SJCRH30 (cell line): ENCODE results near the gene PPP1R15B. TPM values are rescaled to one million over a fixed set of nuclear protein-coding genes. Genes with fewer than 3 reads are reported as not detected.
"Not testable (repeated sequence)": the region's sequence is repeated elsewhere in the genome, so short reads cannot be mapped to it uniquely, and the experiment has no call there.

ENCODE experiments used
- DNase-seq, 2 experiments: peaks; one replicate each; pipeline ENCODE4 v3.0.0-alpha.2; 2015 to 2020
- H3K27ac ChIP-seq: fragments of 250-450 bp; sonication (Bioruptor Pico); 2 replicates; pipeline ENCODE4 v1.5.1; 2020; ENCODE audit warnings: mild to moderate bottlenecking, moderate library complexity
- H3K27me3 ChIP-seq: fragments of 250-450 bp; sonication (Bioruptor Pico); 2 replicates; pipeline ENCODE4 v1.5.1; 2020; ENCODE audit warnings: mild to moderate bottlenecking, moderate library complexity
- H3K36me3 ChIP-seq: fragments of 250-450 bp; sonication (Bioruptor Pico); 2 replicates; pipeline ENCODE4 v1.5.1; 2020; ENCODE audit warnings: mild to moderate bottlenecking, moderate library complexity
- H3K4me1 ChIP-seq: fragments of 250-450 bp; sonication (Bioruptor Pico); 2 replicates; pipeline ENCODE4 v1.5.1; 2020; ENCODE audit warnings: mild to moderate bottlenecking, moderate library complexity
- H3K4me3 ChIP-seq: fragments of 250-450 bp; sonication (Bioruptor Pico); 2 replicates; pipeline ENCODE4 v1.5.1; 2020; ENCODE audit warnings: mild to moderate bottlenecking, moderate library complexity
- H3K9me3 ChIP-seq: fragments of 250-450 bp; sonication (Bioruptor Pico); replicated peaks from 2 replicates; pipeline ENCODE4 v1.5.1; 2020; ENCODE audit warnings: mild to moderate bottlenecking, moderate library complexity
- total RNA-seq: library from RNA; depleted of rRNA; stranded (reverse); fragments of >200 nt; shearing (Covaris generic); gene quantifications from 2 replicates; pipeline ENCODE4 v1.2.3, GENCODE V29; 2014

The PPP1R15B gene
- total RNA-seq, 1 experiment from 2014 or later = 71.4 TPM

DNA sequence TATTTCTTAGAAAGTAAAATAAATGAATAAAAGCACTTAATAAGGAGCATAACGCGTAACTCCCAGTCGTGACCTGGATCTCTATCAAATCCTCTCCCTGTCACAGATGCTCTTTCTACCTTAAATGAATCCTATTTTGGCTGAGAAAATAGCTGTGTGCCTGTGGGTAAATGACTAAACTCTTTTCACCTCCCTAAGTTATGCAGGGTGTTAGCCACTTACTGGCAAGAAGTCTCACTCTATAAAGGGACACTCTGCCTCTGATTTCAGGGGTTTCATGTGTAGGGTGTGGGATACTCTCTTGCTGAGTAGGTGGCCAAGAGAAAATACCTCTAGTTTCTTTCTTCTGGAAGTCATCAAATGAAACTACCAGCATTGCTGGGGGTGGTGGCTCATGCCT is 24.3 kb upstream of the PPP1R15B start:
- H3K9me3 ChIP-seq = no peaks in the 10 kb centered on the region
- no peak overlapping the region for H3K27ac ChIP-seq
- H3K4me3 ChIP-seq = no peak overlapping the region
- no peak for DNase-seq
- H3K36me3 ChIP-seq = no peaks in the 10 kb centered on the region
- H3K27me3 ChIP-seq = no peaks in the 10 kb centered on the region
- peaks cover 4% of the 10 kb centered on the region for H3K4me1 ChIP-seq

DNA sequence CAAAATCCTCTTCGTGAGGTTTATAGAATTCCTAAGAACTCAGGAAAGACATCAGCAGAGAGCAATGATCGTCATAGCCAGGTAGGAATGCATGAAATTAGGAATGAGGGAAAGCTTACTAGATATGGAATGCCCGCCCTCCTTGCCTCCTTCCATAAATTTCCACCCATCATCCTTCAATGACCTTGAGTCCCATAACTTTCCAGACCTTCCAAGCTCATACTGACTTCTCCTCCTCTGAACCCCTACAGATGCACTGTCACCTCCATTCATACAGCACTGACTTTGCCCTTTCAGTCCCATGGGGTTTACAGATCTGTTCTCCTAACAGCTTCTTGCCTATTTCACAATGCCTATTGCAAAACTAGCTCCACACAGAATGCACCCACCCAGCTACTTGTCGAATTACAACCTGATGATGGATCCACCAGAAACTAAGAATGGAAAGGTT is 23.8 kb upstream of the PPP1R15B start:
- no peaks in the 10 kb centered on the region for H3K9me3 ChIP-seq
- H3K27me3 ChIP-seq = no peaks in the 10 kb centered on the region
- no peaks in the 10 kb centered on the region for H3K36me3 ChIP-seq
- H3K27ac ChIP-seq = no peak overlapping the region
- DNase-seq = no peak
- no peak overlapping the region for H3K4me3 ChIP-seq
- H3K4me1 ChIP-seq = peaks cover 4% of the 10 kb centered on the region

DNA sequence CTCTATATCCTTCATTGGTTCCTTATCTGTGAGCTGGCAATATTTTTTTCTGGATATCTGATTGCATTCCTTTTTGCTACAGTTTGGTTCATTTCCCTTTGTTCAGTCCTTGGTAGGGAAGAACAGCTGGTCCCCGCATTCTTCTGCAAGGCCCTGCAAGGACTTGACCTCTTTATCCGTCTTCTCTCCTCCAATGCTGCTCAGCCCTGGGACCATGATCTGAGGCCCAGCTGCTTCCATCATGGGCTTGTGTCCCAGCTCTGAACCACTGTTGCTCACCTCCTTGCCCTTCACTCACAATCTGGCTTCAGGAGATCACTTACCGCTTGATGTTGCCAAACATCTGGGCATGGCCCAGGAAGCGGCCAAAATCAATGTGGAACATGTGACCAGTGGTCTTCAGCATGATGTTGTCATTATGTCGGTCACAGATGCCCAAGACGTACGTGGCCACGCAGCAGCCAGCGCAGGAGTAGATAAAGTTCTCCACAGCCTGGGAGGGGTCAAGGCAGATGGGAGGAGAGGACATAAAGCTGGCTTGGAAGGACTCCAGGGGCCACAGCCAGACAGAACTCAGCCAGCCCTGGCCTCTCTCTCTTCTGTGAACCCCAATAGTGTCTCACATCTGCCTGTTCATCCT is 22.6 kb upstream of the PPP1R15B start:
- no peaks in the 10 kb centered on the region for H3K36me3 ChIP-seq
- H3K9me3 ChIP-seq = no peaks in the 10 kb centered on the region

DNA sequence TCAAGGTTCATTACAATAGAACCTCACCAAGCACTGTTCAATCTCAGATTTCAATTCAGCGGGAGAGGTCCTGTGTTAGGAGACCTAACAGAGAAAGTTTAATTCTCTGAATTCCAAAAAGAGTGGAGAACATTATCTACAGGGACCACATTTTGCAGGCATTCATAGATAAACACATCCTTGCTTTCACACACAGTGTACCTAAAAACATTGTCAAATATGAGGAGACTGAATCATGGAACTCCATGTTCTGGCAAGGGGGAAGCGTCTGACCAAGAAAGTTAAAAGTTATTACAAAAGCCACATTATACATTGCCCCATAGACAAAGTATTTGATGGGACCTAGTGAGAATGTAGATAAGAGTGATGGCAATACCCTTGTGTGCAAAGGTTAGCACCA is 21.1 kb upstream of the PPP1R15B start:
- peaks cover 4% of the 10 kb centered on the region for H3K4me1 ChIP-seq
- no peaks in the 10 kb centered on the region for H3K36me3 ChIP-seq
- H3K27ac ChIP-seq = no peak overlapping the region
- no peak overlapping the region for H3K4me3 ChIP-seq
- no peak for DNase-seq
- H3K9me3 ChIP-seq = no peaks in the 10 kb centered on the region
- H3K27me3 ChIP-seq = no peaks in the 10 kb centered on the region

More for the DNA sequence above, 22.6 kb upstream of the PPP1R15B start:
- DNase-seq = no peak
- H3K4me3 ChIP-seq = no peak overlapping the region
- H3K27ac ChIP-seq = no peak overlapping the region
- peaks cover 4% of the 10 kb centered on the region for H3K4me1 ChIP-seq
- no peaks in the 10 kb centered on the region for H3K27me3 ChIP-seq

DNA sequence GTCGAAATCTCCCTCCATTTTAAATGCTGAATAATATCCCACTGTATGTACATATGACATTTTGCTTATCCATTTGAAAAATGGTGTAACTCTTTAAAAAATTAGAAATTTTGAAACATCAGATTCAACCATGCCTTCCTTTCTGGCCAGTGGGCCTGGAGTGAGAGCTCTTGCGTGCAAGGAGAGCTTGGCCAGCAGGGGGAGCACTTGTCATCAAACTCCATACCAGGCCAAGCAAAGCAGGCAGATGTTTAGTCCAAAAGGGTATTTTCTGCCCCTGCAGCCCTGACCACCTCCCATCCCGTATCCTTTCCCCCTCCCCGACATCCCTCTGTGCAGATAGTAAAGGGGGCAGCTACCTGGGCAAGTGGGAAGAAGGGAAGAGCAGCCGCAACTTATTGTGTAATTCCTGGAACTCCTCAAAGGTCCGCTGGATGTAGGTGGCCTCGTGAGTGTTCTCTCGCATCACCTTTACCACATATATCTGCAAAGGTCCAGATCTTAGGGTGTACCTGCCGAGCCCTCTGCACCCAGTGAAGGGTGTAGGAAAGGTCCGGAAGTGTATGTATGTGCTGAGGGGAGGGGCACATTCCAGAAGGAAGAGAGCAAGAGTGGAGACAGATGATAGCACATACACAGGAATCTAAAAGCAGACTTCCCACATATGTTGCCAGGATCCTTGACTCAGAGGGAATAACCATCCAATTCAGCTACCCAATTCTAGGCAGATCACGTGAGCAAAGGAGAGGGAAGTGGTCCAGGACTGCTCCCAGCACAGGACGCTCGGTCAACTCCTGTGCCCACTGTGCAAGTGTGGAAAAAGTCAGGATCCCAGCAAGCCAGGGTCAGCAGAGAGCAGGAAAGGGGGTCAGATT is 19.9 kb upstream of the PPP1R15B start:
- Histone ChIP-seq H3K36me3 (no peaks in the 10 kb centered on the region), H3K4me1 (peaks cover under 1% of the 10 kb centered on the region; the same call in 1 of the 2 replicates), H3K4me3 (no peak overlapping the region), H3K27me3 (no peaks in the 10 kb centered on the region), H3K9me3 (no peaks in the 10 kb centered on the region), H3K27ac (no peak overlapping the region)
- peak; percentile 77 to 87 for DNase-seq

DNA sequence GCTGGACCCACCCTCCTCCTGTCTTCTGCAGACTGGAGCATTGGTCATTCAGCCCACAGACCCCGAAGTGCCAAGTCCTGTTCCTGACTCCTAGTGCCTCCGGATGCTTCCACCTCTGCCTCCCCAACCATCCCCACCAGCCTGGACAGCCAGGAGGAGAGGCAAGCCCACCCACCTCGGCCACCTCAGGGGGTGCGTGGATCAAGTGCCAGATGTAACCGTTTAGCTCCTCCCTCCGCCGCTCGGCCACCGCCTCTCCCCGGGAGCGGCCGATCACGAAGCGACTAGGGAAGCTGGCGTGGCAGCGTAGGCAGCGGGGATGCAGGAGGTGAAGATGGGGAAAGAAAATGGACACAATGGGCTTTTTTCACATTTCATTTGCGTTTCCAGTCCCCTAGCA is 18.1 kb upstream of the PPP1R15B start:
- Histone ChIP-seq H3K9me3 (no peaks in the 10 kb centered on the region), H3K4me1 (no peaks in the 10 kb centered on the region), H3K27ac (no peak overlapping the region), H3K27me3 (no peaks in the 10 kb centered on the region), H3K4me3 (no peak overlapping the region), H3K36me3 (no peaks in the 10 kb centered on the region)
- DNase-seq = no peak

DNA sequence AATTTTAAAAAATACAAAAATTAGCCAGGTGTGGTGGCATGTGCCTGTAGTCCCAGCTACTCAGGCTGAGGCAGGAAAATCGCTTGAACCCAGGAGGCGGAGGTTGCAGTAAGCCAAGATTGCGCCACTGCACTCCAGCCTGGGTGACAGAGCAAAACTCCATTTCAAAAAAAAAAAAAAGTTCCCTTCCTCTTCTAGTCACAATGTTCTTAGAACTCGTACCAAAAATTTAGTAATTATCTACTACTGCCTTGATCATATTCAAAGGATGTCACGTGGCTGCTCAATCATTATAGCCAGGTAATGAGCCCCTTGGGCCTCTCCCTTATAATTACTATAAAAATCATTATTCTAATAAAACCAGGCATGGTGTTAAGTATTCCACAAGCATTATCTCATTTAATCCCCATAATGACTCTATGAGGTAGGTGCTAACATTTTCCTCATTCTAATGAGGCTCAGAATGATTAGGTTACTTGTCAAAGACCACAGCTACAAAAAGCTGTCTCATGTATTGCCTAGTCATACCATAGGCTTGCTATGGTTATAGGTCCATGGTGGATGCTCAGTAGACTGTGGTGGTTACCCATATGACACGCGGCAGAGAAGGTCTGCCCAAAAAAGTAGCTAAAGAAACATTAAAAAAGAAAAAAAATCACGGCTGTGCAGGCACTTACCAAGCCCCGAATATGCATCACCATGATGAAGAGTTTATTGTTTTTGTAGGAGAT is 15.5 kb upstream of the PPP1R15B start:
- no peaks in the 10 kb centered on the region for H3K9me3 ChIP-seq
- no peak overlapping the region for H3K27ac ChIP-seq
- no peaks in the 10 kb centered on the region for H3K27me3 ChIP-seq
- H3K36me3 ChIP-seq = no peaks in the 10 kb centered on the region
- no peak for DNase-seq
- H3K4me3 ChIP-seq = no peak overlapping the region
- H3K4me1 ChIP-seq = no peaks in the 10 kb centered on the region

DNA sequence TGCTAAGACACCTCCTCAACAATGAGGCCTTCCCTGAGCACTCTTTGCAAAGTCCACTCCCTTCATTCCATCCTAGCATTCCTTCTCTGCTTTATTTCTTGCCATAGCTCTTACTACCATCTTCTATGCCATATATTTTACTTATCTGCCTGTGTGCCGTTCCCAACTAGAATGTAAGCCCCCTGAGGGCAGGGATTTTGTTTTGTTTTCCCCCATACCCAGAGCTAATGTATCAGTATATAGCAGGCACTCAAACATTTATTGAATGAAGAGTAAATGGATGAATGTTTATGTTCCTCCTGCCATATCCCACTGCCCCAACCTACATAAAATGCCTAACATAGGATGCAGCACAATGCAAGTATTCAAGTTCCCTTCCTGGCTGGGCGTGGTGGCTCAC is 14.9 kb upstream of the PPP1R15B start:
- H3K9me3 ChIP-seq = no peaks in the 10 kb centered on the region
- H3K36me3 ChIP-seq = no peaks in the 10 kb centered on the region
- H3K27me3 ChIP-seq = no peaks in the 10 kb centered on the region
- H3K27ac ChIP-seq = no peak overlapping the region
- no peaks in the 10 kb centered on the region for H3K4me1 ChIP-seq
- H3K4me3 ChIP-seq = no peak overlapping the region
- no peak for DNase-seq

DNA sequence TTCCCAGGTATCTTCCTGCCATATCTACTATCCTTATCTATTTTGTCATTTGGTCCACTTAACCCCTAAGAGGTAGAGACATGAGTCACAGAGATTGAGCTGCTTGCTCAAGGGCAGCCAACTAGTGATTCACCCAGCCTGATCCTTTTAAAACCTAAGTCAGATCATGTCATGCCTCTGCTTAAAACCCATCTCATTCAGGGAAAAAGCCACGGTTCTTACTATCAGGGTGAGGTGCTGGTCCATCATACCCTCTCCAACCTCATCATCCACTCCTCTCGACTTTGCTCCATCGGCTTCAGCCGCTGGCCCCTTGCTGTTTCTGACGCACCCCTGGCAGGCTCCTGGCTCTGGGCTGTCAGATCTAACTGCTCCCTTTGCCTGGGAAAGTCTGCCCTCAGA is 14.4 kb upstream of the PPP1R15B start:
- Histone ChIP-seq H3K4me3 (no peak overlapping the region), H3K27ac (no peak overlapping the region), H3K27me3 (no peaks in the 10 kb centered on the region), H3K36me3 (no peaks in the 10 kb centered on the region), H3K9me3 (no peaks in the 10 kb centered on the region), H3K4me1 (no peaks in the 10 kb centered on the region)
- no peak for DNase-seq

DNA sequence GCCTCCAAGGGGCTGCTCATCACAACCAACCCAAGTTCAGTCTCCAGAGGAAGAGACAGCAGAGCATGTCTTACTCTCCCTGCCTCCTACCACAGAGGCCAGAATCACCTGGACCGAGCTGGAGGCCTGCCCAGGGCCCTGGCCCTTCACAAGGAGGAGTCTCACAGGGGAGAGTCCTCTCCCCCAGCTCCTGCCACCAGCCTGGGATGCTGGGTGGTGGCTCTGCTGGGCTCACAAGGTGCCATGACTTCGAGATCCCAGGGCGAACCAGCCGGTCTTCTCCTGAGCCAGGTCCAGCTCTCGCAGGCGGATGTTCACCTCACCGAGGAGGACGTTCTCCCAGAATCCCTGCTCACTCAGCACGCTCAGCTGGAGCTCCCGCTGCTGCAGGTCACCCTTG is 13.0 kb upstream of the PPP1R15B start:
- Histone ChIP-seq H3K4me3 (no peak overlapping the region), H3K36me3 (no peaks in the 10 kb centered on the region), H3K27ac (no peak overlapping the region), H3K4me1 (no peaks in the 10 kb centered on the region), H3K9me3 (no peaks in the 10 kb centered on the region), H3K27me3 (no peaks in the 10 kb centered on the region)
- no peak for DNase-seq

DNA sequence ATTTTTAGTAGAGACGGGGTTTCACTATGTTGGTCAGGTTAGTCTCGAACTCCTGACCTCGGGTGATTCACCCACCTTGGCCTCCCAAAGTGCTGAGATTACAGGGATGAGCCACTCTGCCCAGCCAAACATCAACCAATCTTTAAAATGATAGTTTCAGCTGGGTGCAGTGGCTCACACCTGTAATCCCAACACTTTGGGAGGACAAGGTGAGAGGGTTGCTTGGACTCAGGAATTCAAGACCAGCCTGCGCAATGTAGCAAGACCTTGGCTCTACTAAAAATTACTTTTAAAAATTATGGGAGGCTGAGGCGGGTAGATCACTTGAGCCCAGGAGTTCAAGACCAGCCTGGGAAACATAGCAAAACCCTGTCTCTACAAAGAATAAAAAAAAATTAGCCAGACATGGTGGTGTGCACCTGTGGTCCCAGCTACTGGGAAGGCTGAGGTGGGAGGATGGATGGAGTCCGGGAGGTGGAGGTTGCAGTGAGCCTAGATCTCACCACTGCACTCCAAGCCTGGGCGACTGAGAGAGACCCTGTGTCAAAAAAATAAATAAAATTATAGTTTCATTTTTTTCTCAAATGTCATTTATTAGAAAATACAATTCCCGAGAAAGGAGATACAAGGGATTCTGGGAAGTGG is 10.6 kb upstream of the PPP1R15B start:
- H3K27ac ChIP-seq, H3K9me3 ChIP-seq: not testable (repeated sequence)

DNA sequence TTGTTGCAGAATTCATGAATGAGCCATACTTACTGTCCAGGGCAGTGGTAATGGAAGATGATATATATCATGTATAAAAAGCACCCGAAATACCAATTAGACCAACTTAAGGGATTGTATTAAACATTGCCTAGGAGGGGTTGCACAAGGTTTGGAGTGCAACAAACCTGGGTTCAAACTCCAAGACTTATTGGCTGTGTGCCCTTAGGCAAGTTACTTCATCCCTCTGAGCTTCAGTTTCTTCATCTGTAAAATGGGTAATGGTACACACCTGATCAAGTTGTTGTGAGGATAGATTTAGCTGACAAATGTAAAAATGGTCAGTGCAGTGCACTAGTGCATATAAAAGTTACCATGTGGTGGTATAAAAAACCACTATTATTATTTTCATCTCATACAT is 9.8 kb upstream of the PPP1R15B start:
- Histone ChIP-seq H3K4me3 (no peak overlapping the region), H3K27ac (no peak overlapping the region), H3K4me1 (peaks cover 12% of the 10 kb centered on the region), H3K36me3 (no peaks in the 10 kb centered on the region), H3K27me3 (no peaks in the 10 kb centered on the region), H3K9me3 (no peaks in the 10 kb centered on the region)
- DNase-seq = no peak

More for the DNA sequence above, 10.6 kb upstream of the PPP1R15B start:
- H3K27me3 ChIP-seq, H3K36me3 ChIP-seq, H3K4me3 ChIP-seq, DNase-seq: not testable (repeated sequence)
- H3K4me1 ChIP-seq = peaks cover 11% of the 10 kb centered on the region

DNA sequence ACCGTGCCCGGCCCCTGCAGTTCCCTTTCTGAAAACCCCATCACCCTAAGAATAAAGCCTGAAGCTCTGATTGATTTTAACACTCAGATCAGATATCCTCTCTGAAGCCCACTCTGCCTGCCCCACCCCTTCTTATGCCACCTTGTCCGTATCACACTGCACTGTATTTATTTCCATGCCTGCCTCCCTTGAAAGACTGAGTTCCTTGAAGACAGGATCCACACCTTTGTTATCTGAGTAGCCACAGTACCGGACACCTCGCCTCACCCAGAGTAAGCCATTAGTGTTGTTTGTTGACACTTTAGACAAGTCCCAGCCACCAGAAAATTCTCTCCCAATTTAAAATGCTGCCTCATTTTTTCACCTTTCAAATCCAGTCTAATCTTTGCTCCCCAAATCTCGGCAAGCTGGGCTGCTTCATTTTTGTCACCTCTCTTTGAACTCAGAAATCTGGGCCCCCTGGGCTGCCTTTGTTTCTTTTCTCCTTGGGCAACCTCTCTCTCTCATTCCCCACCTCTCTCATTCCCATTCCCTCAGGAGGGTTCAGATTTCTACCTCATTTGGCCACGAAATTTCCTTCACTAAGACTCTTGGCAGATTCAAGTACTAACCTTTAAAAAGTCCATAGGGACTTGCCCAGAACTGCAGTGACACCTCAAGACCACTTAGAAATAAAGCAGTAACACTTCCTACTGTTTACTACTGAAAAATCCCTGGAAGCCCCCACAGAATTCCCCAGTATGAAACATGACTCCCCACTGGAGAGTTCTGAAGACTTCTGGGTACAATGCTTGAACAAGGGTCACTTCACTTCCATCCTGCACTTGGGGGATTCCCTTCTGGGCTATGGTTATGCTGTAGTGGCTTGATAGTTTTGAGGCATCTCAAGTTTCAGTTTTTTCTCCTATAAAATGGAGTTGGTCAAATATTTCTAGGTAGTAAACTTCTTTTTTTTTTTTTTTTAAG is 8.7 kb upstream of the PPP1R15B start:
- no peak for DNase-seq
- no peaks in the 10 kb centered on the region for H3K36me3 ChIP-seq
- H3K27me3 ChIP-seq = no peaks in the 10 kb centered on the region
- no peak overlapping the region for H3K4me3 ChIP-seq
- H3K9me3 ChIP-seq = no peaks in the 10 kb centered on the region
- H3K27ac ChIP-seq = no peak overlapping the region
- H3K4me1 ChIP-seq = peaks cover 12% of the 10 kb centered on the region

DNA sequence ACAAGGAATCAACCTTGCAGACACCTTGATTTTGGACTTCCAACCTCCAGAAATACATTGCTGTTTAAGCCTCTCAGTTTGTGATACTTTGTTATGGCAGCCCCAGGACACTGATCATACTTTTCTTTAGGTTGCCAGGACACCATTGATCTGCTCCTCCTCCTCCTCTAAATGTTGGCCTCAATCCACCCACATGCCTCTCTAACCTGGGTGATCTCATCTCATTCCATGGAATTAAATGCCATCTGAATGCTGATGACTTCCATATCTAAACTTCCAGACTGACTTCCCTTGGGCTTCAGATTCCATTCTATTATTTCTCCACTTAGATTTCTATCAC is 7.4 kb upstream of the PPP1R15B start:
- H3K9me3 ChIP-seq = no peaks in the 10 kb centered on the region
- no peak for DNase-seq
- H3K27ac ChIP-seq = no peak overlapping the region
- no peak overlapping the region for H3K4me3 ChIP-seq
- H3K4me1 ChIP-seq = peaks cover 12% of the 10 kb centered on the region
- H3K27me3 ChIP-seq = no peaks in the 10 kb centered on the region
- no peaks in the 10 kb centered on the region for H3K36me3 ChIP-seq
